Left ventricle myocardium inferior (tissue), 1 donor: ENCODE results near the gene CTSE. TPM values are rescaled to one million over a fixed set of nuclear protein-coding genes. Genes with fewer than 3 reads are reported as not detected.

Experiments used
- DNase-seq: peaks from one replicate; pipeline ENCODE4 v3.0.0-alpha.2; 2020
- H3K27ac ChIP-seq: fragments of 200-600 bp; replicated peaks from 2 replicates; pipeline ENCODE4 v1.8.0; 2021
- H3K27me3 ChIP-seq: fragments of 200-600 bp; 2 replicates; pipeline ENCODE4 v1.8.0; 2021; ENCODE audit warnings: low read depth
- H3K36me3 ChIP-seq: fragments of 200-600 bp; 2 replicates; pipeline ENCODE4 v1.8.0; 2021
- H3K4me1 ChIP-seq: fragments of 200-600 bp; 2 replicates; pipeline ENCODE4 v1.8.0; 2021
- H3K4me3 ChIP-seq: fragments of 200-600 bp; 2 replicates; pipeline ENCODE4 v1.8.0; 2021; ENCODE audit warnings: mild to moderate bottlenecking, moderate library complexity
- H3K9me3 ChIP-seq: fragments of 200-600 bp; replicated peaks from 2 replicates; pipeline ENCODE4 v1.8.0; 2021
- intact Hi-C: fragments of 100-400 bp; cut with micrococcal nuclease; formaldehyde crosslinking; loops from one replicate; pipeline ENCODE4 v1.11.0; 2022
- total RNA-seq: library from RNA; stranded (reverse); fragmentation: NEBNext Ultra II Directional; extraction: Animal tissue kit (Norgen Biotek cat#: 25700); gene quantifications from one replicate; pipeline ENCODE4 v1.2.1, GENCODE V29; 2021
- TF ChIP-seq, protein P1 (sequence below): fragments of 200-600 bp; IDR thresholded peaks from 2 replicates; pipeline ENCODE4 v1.8.0; 2021; ENCODE audit warnings: antibody characterized with exemption, mild to moderate bottlenecking, borderline replicate concordance
- donor health status: DM: no; HTN: yes; CAD: no; lungs with severe emphysema.

CTSE gene
- total RNA-seq, 1 donor from 2014 or later: not detected

DNA sequence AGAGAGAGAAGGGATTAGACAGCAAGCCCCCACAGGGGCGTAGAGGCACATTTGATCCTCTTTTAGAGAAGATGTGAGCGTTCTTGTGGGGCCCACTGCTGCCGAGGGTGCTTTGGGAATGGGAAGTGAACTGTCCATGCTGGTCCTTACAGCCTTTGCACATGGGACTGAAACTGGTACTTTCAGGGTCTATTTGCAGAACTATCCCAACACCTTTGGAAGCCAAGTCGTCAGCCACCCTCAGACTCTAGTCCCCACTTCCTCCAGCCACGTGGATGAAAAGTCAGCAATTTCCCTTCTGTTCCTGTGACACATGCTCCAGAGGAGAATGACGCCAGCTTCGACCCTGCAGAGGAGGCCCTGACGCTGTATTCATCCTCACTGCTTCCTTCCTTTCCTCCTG is 17.9 kb downstream of the CTSE start:
- Histone ChIP-seq H3K4me1 (peaks cover 38% of the 10 kb centered on the region), H3K9me3 (no peaks in the 10 kb centered on the region), H3K36me3 (no peaks in the 10 kb centered on the region), H3K27ac (no peak overlapping the region), H3K4me3 (no peak overlapping the region), H3K27me3 (no peaks in the 10 kb centered on the region)
- TF ChIP-seq, protein P1, sequence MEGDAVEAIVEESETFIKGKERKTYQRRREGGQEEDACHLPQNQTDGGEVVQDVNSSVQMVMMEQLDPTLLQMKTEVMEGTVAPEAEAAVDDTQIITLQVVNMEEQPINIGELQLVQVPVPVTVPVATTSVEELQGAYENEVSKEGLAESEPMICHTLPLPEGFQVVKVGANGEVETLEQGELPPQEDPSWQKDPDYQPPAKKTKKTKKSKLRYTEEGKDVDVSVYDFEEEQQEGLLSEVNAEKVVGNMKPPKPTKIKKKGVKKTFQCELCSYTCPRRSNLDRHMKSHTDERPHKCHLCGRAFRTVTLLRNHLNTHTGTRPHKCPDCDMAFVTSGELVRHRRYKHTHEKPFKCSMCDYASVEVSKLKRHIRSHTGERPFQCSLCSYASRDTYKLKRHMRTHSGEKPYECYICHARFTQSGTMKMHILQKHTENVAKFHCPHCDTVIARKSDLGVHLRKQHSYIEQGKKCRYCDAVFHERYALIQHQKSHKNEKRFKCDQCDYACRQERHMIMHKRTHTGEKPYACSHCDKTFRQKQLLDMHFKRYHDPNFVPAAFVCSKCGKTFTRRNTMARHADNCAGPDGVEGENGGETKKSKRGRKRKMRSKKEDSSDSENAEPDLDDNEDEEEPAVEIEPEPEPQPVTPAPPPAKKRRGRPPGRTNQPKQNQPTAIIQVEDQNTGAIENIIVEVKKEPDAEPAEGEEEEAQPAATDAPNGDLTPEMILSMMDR: no peak
- intact Hi-C loops: no loop called here
- DNase-seq: no peak

DNA sequence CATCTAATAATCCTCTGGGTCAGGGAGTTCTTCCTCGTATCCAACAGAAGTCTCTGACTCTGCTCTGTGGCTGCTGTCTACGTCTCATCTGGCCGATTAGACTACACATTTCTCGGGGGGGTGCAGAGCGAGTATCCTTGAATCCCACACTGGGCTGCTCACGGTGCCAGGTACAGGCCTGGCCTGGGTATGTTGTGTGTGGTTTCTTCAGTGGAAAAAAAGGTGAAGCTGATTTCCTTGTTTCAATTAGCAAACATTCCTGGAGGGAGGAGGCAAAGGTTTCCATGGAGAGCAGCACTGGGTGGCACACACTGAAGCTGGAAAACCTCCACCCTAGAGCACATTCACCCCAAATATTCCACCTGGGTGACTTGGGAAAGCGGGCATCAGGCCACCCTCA is 18.5 kb downstream of the CTSE start:
- no peak for DNase-seq
- no peaks in the 10 kb centered on the region for H3K36me3 ChIP-seq
- H3K4me3 ChIP-seq: no peak overlapping the region
- no peaks in the 10 kb centered on the region for H3K9me3 ChIP-seq
- peak overlapping the region; percentile 11 for H3K27ac ChIP-seq
- H3K27me3 ChIP-seq: no peaks in the 10 kb centered on the region
- TF ChIP-seq, protein P1: no peak
- intact Hi-C loops: no loop called here
- peaks cover 41% of the 10 kb centered on the region for H3K4me1 ChIP-seq

DNA sequence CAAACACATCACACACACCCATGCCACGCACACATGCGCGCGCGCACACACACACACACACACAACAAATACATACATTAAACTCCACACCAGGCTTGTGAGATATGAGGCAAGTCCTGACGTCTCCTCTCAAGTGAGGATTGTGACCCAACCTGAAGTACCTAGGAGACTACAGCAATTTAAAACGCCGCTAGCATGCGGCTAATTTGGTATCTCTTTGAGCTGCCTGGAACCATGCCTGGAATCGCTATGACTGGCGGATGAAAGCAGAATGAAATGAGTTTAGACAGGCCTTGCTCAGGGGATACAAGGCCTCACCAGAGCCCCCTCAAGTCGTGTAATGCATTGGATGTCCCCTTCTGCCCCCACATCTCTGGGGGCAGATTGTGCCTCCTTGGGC is 18.9 kb downstream of the CTSE start:
- intact Hi-C loops: no loop called here
- Histone ChIP-seq H3K9me3 (no peaks in the 10 kb centered on the region), H3K27me3 (no peaks in the 10 kb centered on the region), H3K36me3 (no peaks in the 10 kb centered on the region), H3K4me3 (no peak overlapping the region), H3K27ac (peak overlapping the region; percentile 11), H3K4me1 (peaks cover 41% of the 10 kb centered on the region)
- TF ChIP-seq, protein P1: no peak
- no peak for DNase-seq

DNA sequence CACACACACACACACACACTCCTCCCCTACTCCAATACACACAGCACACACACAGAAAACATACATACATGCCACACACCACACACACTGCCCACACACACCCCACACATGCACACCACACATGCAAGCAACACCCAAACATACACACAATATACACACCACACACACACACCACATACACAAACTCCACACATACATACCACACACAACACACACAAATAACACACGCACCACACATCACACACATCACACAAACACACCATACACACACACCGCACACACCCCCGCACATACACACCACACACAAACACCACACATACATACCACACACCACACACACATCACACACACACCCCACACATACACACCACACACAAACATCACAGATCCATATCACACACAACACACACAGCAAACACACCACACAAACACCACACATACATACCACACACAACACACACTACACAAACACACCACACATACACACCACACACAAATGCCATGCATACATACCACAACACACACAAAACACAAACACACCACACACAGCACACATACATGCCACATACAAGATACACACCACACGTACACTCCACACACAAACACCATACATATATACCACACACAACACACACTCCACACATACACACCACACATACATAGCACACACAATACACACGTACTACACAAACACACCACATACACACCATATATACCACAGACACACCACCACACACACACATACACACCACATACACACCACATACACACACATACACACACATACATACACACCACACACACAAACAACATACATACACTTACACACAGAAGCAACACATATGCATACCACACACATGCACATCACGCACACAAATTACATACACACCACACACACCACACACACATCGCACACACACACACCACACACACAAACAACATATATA is 19.6 kb downstream of the CTSE start:
- no peak for DNase-seq
- peaks cover 42% of the 10 kb centered on the region for H3K4me1 ChIP-seq
- H3K27ac ChIP-seq: no peak overlapping the region

DNA sequence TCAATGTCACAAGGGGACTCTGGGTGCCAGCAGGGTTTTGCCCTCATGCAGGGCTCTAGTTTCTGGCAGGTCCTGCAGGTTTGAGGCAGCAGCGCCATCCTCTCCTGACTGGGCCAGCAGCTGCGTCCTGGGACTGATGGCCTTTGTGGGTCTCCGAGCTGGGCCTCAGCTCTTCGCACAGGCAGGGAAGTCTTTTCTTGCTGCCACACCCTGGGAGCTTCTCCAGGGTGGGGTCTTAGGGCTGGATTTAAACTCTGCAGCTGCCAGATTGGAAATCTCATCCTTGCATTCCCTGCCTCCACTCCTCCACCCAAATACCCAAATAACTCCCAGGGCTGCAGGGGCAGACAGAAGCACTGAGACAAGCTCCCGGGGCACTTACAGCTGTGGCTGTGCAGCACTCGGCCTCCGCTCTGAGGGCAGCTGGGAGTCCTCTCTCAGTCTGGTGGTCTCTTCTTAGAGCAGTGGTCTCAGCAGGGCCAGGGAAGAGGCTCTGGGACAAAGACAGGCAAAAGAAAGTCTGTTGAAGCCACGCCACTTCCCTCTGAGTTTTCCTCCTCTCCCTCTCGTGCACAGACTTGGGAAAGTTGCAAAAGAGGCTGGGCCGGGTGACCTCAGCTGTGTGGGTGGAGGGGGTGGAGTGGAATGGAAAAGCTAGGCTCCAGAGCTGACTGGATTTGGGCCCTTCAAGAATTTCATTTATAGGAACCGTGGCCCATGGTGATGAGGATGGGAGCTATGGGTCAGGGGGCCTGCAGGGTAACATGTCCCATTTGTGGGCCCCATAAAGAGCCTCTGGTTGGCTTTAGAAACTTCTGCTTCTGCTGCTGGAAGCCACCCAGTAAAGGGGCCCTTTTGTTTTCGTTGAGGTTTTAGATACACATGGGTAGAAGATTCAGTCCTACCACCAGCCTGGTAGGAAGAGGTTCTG is 20.6 kb downstream of the CTSE start, which contains the start of gene RAB7B:
RAB7B (minus strand) TSS at position 525 of the 931 bp plus-strand sequence. CDS start 9,260 bp downstream, outside the sequence.
- DNase-seq: peak; percentile 64
- TF ChIP-seq, protein P1: no peak
- Histone ChIP-seq H3K9me3 (no peaks in the 10 kb centered on the region), H3K4me3 (peak within 1 kb of the TSS; percentile 61), H3K27ac (peak within 1 kb of the TSS; percentile 79), H3K36me3 (no peaks in the 10 kb centered on the region), H3K27me3 (no peaks in the 10 kb centered on the region), H3K4me1 (peaks cover 52% of the 10 kb centered on the region)
- intact Hi-C loops: no loop called here

More for the DNA sequence above, 19.6 kb downstream of the CTSE start:
- H3K36me3 ChIP-seq: no peaks in the 10 kb centered on the region
- TF ChIP-seq, protein P1: no peak
- H3K27me3 ChIP-seq: no peaks in the 10 kb centered on the region
- no peaks in the 10 kb centered on the region for H3K9me3 ChIP-seq
- no peak overlapping the region for H3K4me3 ChIP-seq
- intact Hi-C loops: no loop called here
